ENCODE measurements around the gene KCNMB3. TPM values are rescaled to one million over a fixed set of nuclear protein-coding genes. Genes with fewer than 3 reads are reported as not detected.

KCNMB3 gene
- total RNA-seq, 1 experiment from 2014 or later = 0.11 TPM

- no peak for DNase-seq (ENCODE audit: low read depth)
Observed at GRCh38 chr3:179196700-179197099, 54.2 kb downstream of the KCNMB3 start.

GRCh38 chr3:179196098-179196497, 54.8 kb downstream of the KCNMB3 start:
- DNase-seq (ENCODE audit: low read depth) = peak; percentile 25

- no peak for DNase-seq (ENCODE audit: low read depth)
Observed at GRCh38 chr3:179194931-179195330, 56.0 kb downstream of the KCNMB3 start.

Other genes starting within 250 kb of the KCNMB3 start
- 2.7 and 4.3 TPM in 2 replicates for gene ZMAT3, start 179.3 kb downstream of the KCNMB3 start, total RNA-seq (2014; rRNA removed; shearing (Covaris generic))
- 20.4 and 32.9 TPM in 2 replicates for gene PIK3CA, start 102.8 kb downstream of the KCNMB3 start, total RNA-seq (2014; rRNA removed; shearing (Covaris generic))
- gene ZNF639, start 71.9 kb upstream of the KCNMB3 start, total RNA-seq (2014; rRNA removed; shearing (Covaris generic)) = 61.1 and 63.6 TPM in 2 replicates
- 38.7 and 50.9 TPM in 2 replicates for gene MFN1, start 96.6 kb upstream of the KCNMB3 start, total RNA-seq (2014; rRNA removed; shearing (Covaris generic))
- 42.4 and 47.8 TPM in 2 replicates for gene GNB4, start 200.4 kb upstream of the KCNMB3 start, total RNA-seq (2014; rRNA removed; shearing (Covaris generic))

Measured in Daoy (cell line).